ENCODE results near the gene APOBEC2.
A peak's percentile ranks its signal among the peaks of the same experiment; 100 is the strongest.

Gene APOBEC2

DNA sequence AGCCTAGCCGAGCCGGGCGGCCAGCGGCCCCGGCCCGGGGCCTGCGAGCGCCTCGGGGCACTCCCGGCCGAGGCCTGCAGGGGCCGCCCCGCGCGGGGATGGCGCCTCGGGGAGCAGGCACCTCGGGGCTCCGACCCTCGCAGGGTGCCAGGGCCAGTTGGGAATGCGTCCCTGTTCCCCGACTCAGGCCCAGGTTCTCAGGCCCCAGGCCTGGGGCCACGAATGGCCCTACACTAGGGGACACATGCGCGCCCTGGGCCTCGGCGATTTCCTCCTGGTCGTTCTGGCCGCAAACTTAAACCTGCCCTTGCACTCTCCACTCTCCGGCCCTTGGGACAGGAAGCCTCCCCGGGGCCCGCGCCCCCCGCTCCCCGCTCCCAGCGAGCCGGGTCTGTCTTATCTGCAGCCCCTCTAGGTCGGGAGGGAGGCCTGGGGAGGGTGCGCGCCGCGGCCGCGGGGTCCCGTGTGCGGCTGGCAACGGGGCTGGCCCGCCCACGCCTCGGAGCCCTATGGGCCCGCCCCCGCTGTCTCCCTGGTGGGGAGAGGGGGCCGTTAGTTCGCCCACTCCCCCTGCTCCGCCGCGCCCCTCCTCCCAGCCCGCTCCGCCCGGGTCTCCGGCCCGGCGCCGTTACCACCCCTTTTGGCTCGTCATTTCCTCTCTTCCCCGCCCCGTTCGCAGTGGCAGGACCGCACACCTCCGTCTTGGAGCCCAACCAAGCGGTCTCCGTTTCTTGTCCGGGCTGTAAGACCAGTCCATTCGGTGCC is 20.4 kb downstream of the APOBEC2 start:
- Histone ChIP-seq H3K27ac (ENCODE audit: low read length) (no peak overlapping the region), H3K4me1 (ENCODE audit: control insufficient read depth, insufficient read depth, low read length) (no peaks in the 10 kb centered on the region), H3K36me3 (ENCODE audit: control insufficient read depth, insufficient read depth, low read length) (no peaks in the 10 kb centered on the region), H3K27me3 (ENCODE audit: control insufficient read depth, insufficient read depth, low read length) (no peaks in the 10 kb centered on the region), H3K4me3 (ENCODE audit: low read length) (peak overlapping the region; percentile 53), H3K9me3 (ENCODE audit: control insufficient read depth, insufficient read depth, low read length) (no peaks in the 10 kb centered on the region)
- peak; percentile 47 for DNase-seq (ENCODE audit: low read depth, low spot score)
- WGBS (ENCODE audit: insufficient coverage, insufficient read length): no CpG with 5 or more reads among the region's 74 CpGs

DNA sequence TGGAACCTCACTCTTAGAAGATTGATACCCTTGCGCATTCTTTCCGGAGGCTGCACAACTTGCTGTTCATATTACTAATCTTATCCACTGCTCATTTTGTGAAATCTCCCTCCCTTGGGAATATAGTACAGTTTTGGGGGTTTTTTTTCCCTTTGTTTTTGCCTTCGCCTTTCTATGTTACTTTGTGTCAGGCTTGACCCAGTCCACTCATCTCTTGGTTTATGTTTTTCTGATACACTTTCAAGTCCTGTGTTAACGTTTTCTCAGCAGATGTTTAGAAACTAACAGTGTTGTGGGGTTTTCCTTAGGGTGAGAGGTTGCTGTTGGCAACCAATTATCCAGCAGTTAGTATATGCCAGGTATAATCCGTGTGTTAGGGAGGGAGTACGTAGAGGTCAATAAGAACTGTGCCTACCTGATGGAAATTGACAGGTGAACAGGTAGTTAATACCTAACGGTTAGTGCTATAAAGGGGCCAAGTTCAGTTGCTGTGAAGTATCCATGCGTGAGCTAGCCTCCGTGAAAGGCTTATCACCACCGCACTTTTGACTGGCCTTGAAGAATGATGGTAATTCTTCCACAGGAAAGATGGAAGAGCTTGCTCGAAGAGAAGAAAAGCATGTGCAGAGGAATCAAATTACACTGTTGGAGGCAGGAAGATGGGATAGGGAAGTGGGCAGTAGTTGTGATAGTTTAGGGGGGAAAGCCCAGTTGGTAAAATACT is 21.1 kb downstream of the APOBEC2 start:
- Histone ChIP-seq H3K36me3 (ENCODE audit: control insufficient read depth, insufficient read depth, low read length) (peaks cover 3% of the 10 kb centered on the region; the same call in 1 of the 2 replicates), H3K4me3 (ENCODE audit: low read length) (peak overlapping the region; percentile 53; the same call in 1 of the 2 replicates), H3K27me3 (ENCODE audit: control insufficient read depth, insufficient read depth, low read length) (no peaks in the 10 kb centered on the region), H3K9me3 (ENCODE audit: control insufficient read depth, insufficient read depth, low read length) (no peaks in the 10 kb centered on the region), H3K27ac (ENCODE audit: low read length) (no peak overlapping the region), H3K4me1 (ENCODE audit: control insufficient read depth, insufficient read depth, low read length) (no peaks in the 10 kb centered on the region)
- no CpG with 5 or more reads among the region's 11 CpGs for WGBS (ENCODE audit: insufficient coverage, insufficient read length)
- DNase-seq (ENCODE audit: low read depth, low spot score): no peak

GRCh38 chr6:41074692-41075436 is 21.9 kb downstream of the APOBEC2 start:
- H3K9me3 ChIP-seq (ENCODE audit: control insufficient read depth, insufficient read depth, low read length): no peaks in the 10 kb centered on the region
- H3K36me3 ChIP-seq (ENCODE audit: control insufficient read depth, insufficient read depth, low read length): peaks cover 5% of the 10 kb centered on the region; the same call in 1 of the 2 replicates
- DNase-seq (ENCODE audit: low read depth, low spot score): no peak
- no peak overlapping the region for H3K4me3 ChIP-seq (ENCODE audit: low read length)
- WGBS (ENCODE audit: insufficient coverage, insufficient read length): no CpG with 5 or more reads among the region's 11 CpGs
- no peaks in the 10 kb centered on the region for H3K4me1 ChIP-seq (ENCODE audit: control insufficient read depth, insufficient read depth, low read length)
- H3K27me3 ChIP-seq (ENCODE audit: control insufficient read depth, insufficient read depth, low read length): no peaks in the 10 kb centered on the region
- no peak overlapping the region for H3K27ac ChIP-seq (ENCODE audit: low read length)

- Histone ChIP-seq H3K4me1 (ENCODE audit: control insufficient read depth, insufficient read depth, low read length) (no peaks in the 10 kb centered on the region), H3K9me3 (ENCODE audit: control insufficient read depth, insufficient read depth, low read length) (no peaks in the 10 kb centered on the region), H3K36me3 (ENCODE audit: control insufficient read depth, insufficient read depth, low read length) (peaks cover 11% of the 10 kb centered on the region; the same call in 1 of the 2 replicates), H3K27me3 (ENCODE audit: control insufficient read depth, insufficient read depth, low read length) (no peaks in the 10 kb centered on the region), H3K4me3 (ENCODE audit: low read length) (no peak overlapping the region), H3K27ac (ENCODE audit: low read length) (no peak overlapping the region)
- no peak for DNase-seq (ENCODE audit: low read depth, low spot score)
- no CpG with 5 or more reads among the region's 4 CpGs for WGBS (ENCODE audit: insufficient coverage, insufficient read length)
Observed at GRCh38 chr6:41075651-41076626, 22.9 kb downstream of the APOBEC2 start.

GRCh38 chr6:41077536-41077935 is 24.5 kb downstream of the APOBEC2 start:
- Histone ChIP-seq H3K4me1 (ENCODE audit: control insufficient read depth, insufficient read depth, low read length) (no peaks in the 10 kb centered on the region), H3K36me3 (ENCODE audit: control insufficient read depth, insufficient read depth, low read length) (peaks cover 11% of the 10 kb centered on the region; the same call in 1 of the 2 replicates)
- WGBS (ENCODE audit: insufficient coverage, insufficient read length): no CpG with 5 or more reads among the region's 2 CpGs

DNA sequence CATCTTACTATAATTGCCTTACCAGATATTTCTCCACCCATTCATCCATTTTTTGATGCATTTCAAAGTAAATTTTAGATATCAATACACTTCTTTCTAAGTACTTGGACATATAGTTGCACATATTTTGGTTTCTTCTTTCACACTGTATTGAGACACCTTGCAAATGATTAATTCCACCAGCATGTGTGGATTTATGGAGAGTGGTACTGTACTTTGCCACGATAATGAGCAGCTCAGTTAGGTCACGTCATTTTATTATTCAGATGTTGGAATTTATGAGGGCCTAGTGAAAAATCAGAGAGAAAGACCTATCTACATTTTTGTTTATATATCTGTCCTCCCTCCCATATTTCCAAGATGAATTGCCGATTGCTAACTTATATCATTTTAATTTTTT is 25.1 kb downstream of the APOBEC2 start:
- no peaks in the 10 kb centered on the region for H3K9me3 ChIP-seq (ENCODE audit: control insufficient read depth, insufficient read depth, low read length)
- WGBS (ENCODE audit: insufficient coverage, insufficient read length): no CpG with 5 or more reads among the region's 3 CpGs
- H3K36me3 ChIP-seq (ENCODE audit: control insufficient read depth, insufficient read depth, low read length): peaks cover 11% of the 10 kb centered on the region; the same call in 1 of the 2 replicates
- no peaks in the 10 kb centered on the region for H3K4me1 ChIP-seq (ENCODE audit: control insufficient read depth, insufficient read depth, low read length)
- no peaks in the 10 kb centered on the region for H3K27me3 ChIP-seq (ENCODE audit: control insufficient read depth, insufficient read depth, low read length)
- DNase-seq (ENCODE audit: low read depth, low spot score): no peak
- H3K27ac ChIP-seq (ENCODE audit: low read length): no peak overlapping the region
- H3K4me3 ChIP-seq (ENCODE audit: low read length): no peak overlapping the region

More at GRCh38 chr6:41077536-41077935, 24.5 kb downstream of the APOBEC2 start:
- DNase-seq (ENCODE audit: low read depth, low spot score): no peak
- Histone ChIP-seq H3K27me3 (ENCODE audit: control insufficient read depth, insufficient read depth, low read length) (no peaks in the 10 kb centered on the region), H3K9me3 (ENCODE audit: control insufficient read depth, insufficient read depth, low read length) (no peaks in the 10 kb centered on the region), H3K4me3 (ENCODE audit: low read length) (no peak overlapping the region), H3K27ac (ENCODE audit: low read length) (no peak overlapping the region)

DNA sequence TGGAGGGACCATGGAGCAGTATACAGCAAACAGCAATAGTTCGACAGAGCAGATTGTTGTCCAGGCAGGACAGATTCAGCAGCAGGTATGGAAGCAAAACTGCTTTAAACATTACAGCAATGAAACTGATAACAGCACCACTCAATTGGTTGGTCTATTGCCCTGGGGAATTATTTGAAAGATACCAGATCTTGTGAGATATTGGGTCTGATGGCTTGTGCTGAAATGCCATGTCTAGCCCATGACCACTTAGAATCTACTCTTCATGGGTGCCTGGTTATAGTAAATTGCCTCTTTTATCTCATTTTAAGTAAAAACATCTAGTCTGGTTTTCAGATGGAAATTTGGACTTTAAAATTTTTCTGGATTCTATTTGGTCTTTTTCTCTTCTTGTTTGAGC is 26.1 kb downstream of the APOBEC2 start:
- H3K27ac ChIP-seq (ENCODE audit: low read length): no peak overlapping the region
- no peaks in the 10 kb centered on the region for H3K4me1 ChIP-seq (ENCODE audit: control insufficient read depth, insufficient read depth, low read length)
- no peaks in the 10 kb centered on the region for H3K9me3 ChIP-seq (ENCODE audit: control insufficient read depth, insufficient read depth, low read length)
- WGBS (ENCODE audit: insufficient coverage, insufficient read length): no CpG with 5 or more reads among the region's 1 CpG
- DNase-seq (ENCODE audit: low read depth, low spot score): no peak
- no peaks in the 10 kb centered on the region for H3K27me3 ChIP-seq (ENCODE audit: control insufficient read depth, insufficient read depth, low read length)
- H3K4me3 ChIP-seq (ENCODE audit: low read length): no peak overlapping the region
- peaks cover 12% of the 10 kb centered on the region; the same call in 1 of the 2 replicates for H3K36me3 ChIP-seq (ENCODE audit: control insufficient read depth, insufficient read depth, low read length)

DNA sequence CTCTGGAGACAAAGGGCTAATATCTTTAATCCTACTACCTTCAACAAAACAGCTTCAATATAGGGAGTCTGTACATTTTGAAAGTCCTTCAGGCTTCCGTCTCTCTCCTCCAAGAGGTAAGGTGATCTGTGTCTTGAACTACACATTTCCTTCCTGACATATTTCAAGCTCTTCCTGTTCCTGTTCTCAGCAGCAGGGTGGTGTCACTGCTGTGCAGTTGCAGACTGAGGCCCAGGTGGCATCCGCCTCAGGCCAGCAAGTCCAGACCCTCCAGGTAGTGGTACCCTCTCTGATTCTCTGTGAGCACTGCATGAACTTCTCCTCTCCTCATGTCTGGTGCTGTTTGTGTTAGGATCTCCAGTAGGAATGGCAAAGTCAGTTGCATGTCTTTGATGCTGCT is 27.6 kb downstream of the APOBEC2 start:
- Histone ChIP-seq H3K27ac (ENCODE audit: low read length) (no peak overlapping the region), H3K9me3 (ENCODE audit: control insufficient read depth, insufficient read depth, low read length) (no peaks in the 10 kb centered on the region), H3K27me3 (ENCODE audit: control insufficient read depth, insufficient read depth, low read length) (no peaks in the 10 kb centered on the region), H3K4me3 (ENCODE audit: low read length) (no peak overlapping the region), H3K4me1 (ENCODE audit: control insufficient read depth, insufficient read depth, low read length) (no peaks in the 10 kb centered on the region), H3K36me3 (ENCODE audit: control insufficient read depth, insufficient read depth, low read length) (peaks cover 12% of the 10 kb centered on the region; the same call in 1 of the 2 replicates)
- no CpG with 5 or more reads among the region's 2 CpGs for WGBS (ENCODE audit: insufficient coverage, insufficient read length)
- no peak for DNase-seq (ENCODE audit: low read depth, low spot score)

- Histone ChIP-seq H3K27me3 (ENCODE audit: control insufficient read depth, insufficient read depth, low read length) (no peaks in the 10 kb centered on the region), H3K4me3 (ENCODE audit: low read length) (no peak overlapping the region), H3K27ac (ENCODE audit: low read length) (no peak overlapping the region), H3K4me1 (ENCODE audit: control insufficient read depth, insufficient read depth, low read length) (no peaks in the 10 kb centered on the region), H3K9me3 (ENCODE audit: control insufficient read depth, insufficient read depth, low read length) (no peaks in the 10 kb centered on the region), H3K36me3 (ENCODE audit: control insufficient read depth, insufficient read depth, low read length) (peaks cover 14% of the 10 kb centered on the region; the same call in 1 of the 2 replicates)
- no peak for DNase-seq (ENCODE audit: low read depth, low spot score)
Observed at GRCh38 chr6:41083072-41083471, 30.1 kb downstream of the APOBEC2 start.
